Upper lobe of left lung (tissue), 4 donors: ENCODE measurements around the gene SUPT4H1.

Experiments
- CTCF ChIP-seq, 6 experiments: fragments of 450-650 bp in 4 of 6; fragments of 200-600 bp in 2 of 6; sonication (generic) in 2 of 6; IDR thresholded peaks; one replicate each; pipeline ENCODE4 v1.5.1; 2016 to 2019; ENCODE audit warnings: antibody characterized with exemption in 6 of 6
- EP300 ChIP-seq, 4 donors: sonication (generic); formaldehyde crosslinking; IDR thresholded peaks; one replicate each; pipeline ENCODE4 v1.5.1; 2017; ENCODE audit warnings: antibody characterized with exemption in 4 of 4, control low read depth in 2 of 4
- POLR2A ChIP-seq, 4 donors: fragments of 450-650 bp; IDR thresholded peaks; one replicate each; pipeline ENCODE4 v1.5.1; 2016 to 2017; ENCODE audit warnings: antibody characterized with exemption in 4 of 4, mild to moderate bottlenecking in 2 of 4
- POLR2AphosphoS5 ChIP-seq, 2 donors: sonication (generic); formaldehyde crosslinking; IDR thresholded peaks; one replicate each; pipeline ENCODE4 v1.5.1; 2017; ENCODE audit warnings: antibody characterized with exemption in 2 of 2

- TF ChIP-seq CTCF (IDR thresholded peaks at IDR 0.05), result no peak
- no peak for TF ChIP-seq POLR2A (IDR thresholded peaks at IDR 0.05)
- TF ChIP-seq EP300 (IDR thresholded peaks at IDR 0.05), result no peak
- TF ChIP-seq POLR2AphosphoS5 (IDR thresholded peaks at IDR 0.05), result no peak
These were observed 15.4 kb downstream of the SUPT4H1 start for GRCh38 chr17:58336456-58337209.
